HG03565 (cell line): ENCODE data around the gene FOS.
"Not testable (repeated sequence)": the region's sequence is repeated elsewhere in the genome, so short reads cannot be mapped to it uniquely, and the experiment has no call there.

Experiments
- ATAC-seq: cut with Tn5 transposase; IDR thresholded peaks from one replicate; pipeline ENCODE4 v1.9.1; 2021; ENCODE audit warnings: mild to moderate bottlenecking, moderate library complexity; ENCODE audit not compliant: unreplicated experiment

FOS gene

DNA sequence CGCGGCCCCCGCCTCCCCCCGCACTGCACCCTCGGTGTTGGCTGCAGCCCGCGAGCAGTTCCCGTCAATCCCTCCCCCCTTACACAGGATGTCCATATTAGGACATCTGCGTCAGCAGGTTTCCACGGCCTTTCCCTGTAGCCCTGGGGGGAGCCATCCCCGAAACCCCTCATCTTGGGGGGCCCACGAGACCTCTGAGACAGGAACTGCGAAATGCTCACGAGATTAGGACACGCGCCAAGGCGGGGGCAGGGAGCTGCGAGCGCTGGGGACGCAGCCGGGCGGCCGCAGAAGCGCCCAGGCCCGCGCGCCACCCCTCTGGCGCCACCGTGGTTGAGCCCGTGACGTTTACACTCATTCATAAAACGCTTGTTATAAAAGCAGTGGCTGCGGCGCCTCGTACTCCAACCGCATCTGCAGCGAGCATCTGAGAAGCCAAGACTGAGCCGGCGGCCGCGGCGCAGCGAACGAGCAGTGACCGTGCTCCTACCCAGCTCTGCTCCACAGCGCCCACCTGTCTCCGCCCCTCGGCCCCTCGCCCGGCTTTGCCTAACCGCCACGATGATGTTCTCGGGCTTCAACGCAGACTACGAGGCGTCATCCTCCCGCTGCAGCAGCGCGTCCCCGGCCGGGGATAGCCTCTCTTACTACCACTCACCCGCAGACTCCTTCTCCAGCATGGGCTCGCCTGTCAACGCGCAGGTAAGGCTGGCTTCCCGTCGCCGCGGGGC lies at the start of gene FOS:
FOS (plus strand) TSS at position 407 of the 731 bp plus-strand sequence; CDS start at position 562, 155 bp downstream.
- peak; percentile 68 for ATAC-seq

DNA sequence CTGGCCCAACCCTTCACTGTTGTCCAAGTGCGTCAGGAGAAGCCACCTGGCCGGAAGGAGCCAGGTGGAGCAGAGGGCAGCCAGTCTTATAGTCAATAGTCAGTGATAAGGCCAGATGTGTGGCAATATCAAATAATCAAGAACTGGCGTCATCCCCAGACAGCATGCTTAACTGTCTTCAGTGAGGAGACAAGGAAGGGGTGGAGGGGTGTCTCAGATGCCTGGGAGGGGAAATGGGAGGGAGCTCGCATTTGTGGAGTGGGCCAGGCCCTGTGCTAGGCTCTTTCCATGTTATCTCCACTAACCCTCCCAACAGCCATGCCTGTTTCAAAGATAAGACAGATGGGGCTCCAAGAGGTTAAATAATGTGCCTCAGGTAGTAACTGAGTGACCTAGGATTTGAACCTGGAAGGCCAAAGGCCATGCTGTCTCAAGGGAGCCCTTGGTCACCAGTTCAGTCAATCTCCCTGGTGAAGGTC lies 48.9 kb upstream of the FOS start:
- ATAC-seq, result no peak

DNA sequence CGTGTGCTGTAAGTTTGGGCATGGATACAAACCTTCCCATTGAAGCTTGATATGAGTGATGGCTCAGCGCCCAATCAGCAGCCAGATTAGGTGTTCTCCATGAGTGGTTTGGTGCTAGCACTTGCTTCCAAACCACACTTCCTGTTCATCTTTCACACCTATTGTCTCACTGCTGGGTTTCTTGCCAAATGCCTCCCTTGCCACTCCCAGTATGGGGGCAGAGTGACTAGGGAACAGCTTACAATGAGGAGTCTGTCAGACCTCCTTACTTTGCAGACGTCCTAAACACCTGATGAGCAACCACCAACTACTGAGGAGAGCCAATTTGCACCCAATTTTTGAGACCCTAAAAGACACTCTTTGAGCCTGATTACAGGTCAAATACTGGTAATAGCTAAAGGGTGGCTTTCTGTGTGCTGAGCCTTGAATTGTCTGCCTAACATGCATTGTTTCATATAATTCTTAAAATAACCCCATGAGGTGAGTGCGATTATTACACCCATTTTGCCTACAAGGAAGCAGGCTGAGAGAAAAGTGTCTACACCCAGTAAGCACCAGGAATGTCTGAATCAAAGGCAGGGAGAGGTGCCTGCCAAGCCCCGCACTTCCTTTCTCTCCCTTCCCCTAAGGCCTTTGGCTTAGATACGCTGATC lies 48.4 kb upstream of the FOS start:
- ATAC-seq, result peak; percentile 43

DNA sequence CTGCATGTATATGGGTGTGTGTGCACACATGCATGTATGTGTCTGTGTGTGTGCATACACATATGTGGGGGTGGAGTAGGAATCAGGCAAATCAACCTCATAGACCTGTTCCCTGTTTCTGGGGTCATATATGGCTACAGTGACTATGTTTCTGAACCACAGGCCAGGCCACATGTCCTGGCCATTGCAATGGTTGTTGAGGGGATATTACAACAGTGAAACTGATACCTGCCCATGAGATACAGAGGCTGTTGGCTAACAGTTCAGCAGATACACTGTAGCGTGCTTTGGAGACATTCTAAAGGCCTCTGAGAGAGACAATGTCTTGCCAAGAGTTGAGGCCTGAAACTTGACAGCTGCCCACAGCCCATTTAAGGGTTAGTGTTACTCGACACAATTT lies 47.3 kb upstream of the FOS start:
- peak; percentile 50 for ATAC-seq

DNA sequence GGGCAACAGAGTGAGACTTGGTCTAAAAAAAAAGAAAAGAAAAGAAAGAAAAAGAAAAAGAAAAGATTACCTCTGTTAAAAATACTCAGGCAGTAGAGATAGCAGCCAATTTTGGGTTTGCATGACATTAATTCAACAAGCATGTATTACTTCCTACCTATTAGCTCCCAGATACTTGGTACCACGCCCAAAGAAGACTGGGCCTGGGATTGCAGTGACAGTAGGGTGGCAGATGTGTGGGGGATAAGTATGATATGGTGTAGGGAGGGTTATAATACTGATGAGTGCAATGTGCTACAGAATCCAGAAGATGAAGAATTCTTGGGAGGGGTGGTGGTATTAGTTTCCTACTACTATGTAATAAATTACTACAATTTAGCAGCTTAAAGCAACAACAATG lies 46.4 kb upstream of the FOS start:
- no peak for ATAC-seq

DNA sequence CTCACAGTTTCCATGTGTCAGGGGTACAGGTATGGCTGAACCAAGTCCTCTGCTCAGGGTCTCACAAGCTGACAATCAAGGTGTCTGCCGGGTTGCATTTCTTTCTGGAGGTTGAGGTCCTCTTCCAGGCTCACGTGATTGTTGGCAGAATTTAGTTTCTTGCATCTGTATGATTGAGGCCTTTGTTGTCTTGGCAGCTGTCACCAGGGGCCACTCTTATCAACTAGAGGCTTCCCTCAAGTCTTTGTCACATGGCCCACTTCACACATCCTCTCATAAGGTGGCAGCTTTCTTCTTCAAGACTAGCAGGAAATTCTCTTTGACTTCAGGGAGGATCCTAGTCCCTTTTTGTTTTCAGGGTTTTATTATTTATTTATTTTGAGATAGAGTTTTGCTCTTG lies 46.0 kb upstream of the FOS start:
- no peak for ATAC-seq

DNA sequence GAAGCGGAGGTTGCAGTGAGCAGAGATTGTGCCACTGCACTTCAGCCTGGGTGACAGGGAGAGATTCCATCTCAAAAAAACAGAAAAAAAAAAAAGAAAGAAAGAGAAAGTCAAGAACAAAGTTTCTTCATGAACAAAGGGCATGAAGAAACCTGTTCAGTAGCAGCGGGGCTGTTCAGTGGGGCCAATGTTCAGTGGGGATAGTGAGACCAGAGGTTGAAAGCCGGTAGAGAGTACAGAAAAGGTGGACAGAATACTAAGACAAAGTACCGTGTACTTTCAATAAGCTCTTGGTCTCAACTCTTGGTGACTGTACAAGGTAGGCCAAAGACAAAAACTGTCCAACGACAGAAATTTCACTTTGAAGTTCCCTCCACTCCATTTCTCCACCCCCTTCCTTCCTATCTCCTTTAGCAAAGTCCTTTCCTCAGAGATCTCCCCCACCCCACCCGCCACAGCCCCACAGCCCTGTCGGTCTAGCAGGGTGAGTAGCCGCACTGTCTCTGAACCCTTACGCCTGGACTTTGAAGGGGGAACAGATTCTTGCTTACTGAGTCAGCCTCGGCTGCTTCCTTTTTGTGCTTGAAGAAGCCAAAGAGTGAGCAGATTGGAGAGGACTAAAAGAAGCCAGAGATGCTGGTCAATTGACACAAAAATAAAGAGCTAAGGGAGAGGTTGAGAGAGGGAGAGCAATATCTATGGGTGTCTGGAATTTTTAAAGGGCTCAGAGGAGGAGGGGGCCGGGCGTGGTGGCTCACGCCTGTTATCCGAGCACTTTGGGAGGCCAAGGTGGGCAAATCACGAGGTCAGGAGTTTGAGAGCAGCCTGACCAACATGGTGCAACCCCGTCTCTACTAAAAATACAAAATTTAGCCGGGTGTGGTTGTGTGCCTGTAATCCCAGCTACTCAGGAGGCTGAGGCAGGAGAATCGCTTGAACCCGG lies 44.2 kb upstream of the FOS start:
- no peak for ATAC-seq

DNA sequence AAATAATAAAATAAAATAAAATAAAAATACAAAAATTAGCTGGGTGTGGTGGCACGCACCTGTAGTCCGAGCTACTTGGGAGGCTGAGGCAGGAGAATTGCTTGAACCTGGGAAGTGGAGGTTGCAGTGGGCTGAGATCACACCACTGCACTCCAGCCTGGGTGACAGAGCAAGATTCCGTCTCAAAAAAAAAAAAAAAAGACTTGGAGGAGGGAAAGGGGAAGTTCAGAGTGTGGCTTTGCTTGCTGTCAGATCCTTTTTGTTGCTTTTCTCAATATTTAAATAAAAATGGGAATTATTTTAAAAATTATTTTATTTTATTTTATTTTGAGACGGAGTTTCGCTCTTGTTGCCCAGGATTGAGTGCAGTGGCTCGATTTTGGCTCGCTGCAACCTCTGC lies 43.4 kb upstream of the FOS start:
- ATAC-seq, result not testable (repeated sequence)

DNA sequence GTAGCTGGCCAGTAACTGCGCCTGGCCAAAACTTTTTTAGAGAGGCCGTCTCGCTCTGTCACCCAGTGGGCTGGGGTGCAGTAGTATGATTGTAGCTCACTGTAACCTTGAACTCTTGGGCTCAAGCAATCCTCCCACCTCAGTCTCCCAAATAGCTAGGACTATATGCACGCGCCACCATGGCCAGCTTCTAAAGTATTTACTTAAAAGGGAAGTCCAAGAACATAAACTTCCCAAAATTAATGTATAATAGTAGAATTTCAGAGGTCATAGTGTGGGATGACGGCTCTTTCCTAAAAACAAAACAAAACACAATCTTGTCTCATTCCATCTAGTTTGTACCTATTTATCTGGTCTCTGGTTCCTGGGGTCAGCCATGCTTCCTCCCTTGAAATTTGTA lies 42.2 kb upstream of the FOS start:
- ATAC-seq, result no peak

DNA sequence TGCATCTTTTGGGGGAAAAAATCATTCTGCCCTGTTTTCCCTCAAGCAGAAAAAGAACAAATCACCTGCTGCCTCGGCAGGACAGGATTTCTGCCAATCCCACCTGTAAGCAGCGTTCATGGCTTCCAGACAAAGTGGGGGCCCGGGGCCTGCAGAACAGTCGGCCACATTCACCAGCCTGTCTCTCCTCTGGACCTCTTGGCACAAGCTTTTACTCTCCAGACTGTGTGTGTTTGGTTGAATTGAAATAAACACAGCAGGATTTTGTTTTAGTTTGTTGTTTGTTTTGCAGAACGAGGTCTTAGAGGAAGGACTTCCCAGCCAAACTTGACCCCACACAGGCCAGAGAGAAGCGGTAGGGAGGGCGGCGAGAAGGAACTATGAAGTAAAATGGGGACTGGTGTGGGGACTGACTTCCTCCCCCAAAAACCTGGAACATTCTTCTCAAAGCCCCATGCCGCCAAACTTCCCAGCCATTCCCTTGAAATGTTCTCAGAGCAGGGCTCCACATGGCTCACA lies 41.7 kb upstream of the FOS start:
- ATAC-seq, result no peak

DNA sequence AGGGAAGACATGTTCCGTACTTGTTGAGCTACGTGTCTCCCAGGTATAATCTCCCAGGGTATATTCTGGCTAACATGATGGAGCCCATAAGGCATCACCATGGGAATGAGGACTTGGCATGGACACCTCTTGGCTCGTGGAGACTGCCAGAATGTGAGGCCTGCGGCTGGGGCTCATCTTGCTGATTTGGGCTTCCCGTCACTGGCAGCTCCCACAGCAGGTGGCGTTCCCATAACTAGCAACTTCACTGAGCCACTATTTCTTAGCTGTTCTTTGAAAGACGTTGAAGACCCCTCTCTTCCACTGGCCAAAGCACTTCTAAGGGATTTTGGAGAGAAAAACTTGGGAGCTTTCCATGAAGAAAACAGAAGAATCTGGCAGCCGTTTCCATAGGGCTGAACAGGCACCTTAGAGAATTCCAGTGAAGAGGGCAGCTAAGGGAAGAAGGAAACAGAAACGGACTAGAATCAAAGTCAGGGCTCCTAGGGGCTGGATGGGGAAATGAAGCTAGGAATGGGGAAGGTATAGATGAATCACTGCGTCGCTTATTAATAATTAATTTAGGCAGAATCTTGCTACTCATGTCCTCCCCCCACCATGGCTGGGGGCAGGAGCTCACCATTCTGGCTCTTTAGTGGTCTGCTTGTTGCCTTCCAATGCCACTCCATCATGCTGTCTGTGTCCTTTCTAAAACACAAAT lies 39.7 kb upstream of the FOS start:
- no peak for ATAC-seq

DNA sequence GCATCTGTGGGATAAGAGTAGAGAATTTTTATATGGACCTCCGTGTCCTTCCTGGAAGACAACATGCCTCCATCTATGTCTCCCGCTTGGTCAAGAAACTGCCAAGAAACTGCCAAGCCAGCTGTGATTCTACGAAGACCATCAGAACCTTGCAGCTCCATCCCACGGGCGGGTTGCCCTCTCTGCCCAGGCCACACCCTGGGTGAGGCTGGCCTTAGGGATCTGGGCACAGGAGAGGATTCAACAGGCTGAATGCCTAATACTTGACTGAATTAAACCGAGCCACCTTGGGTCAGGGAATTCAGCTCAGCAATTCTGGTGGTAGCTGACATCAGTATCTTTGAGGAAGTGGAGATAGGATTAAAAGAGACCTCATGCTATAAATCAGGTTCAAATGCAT lies 37.8 kb upstream of the FOS start:
- no peak for ATAC-seq

DNA sequence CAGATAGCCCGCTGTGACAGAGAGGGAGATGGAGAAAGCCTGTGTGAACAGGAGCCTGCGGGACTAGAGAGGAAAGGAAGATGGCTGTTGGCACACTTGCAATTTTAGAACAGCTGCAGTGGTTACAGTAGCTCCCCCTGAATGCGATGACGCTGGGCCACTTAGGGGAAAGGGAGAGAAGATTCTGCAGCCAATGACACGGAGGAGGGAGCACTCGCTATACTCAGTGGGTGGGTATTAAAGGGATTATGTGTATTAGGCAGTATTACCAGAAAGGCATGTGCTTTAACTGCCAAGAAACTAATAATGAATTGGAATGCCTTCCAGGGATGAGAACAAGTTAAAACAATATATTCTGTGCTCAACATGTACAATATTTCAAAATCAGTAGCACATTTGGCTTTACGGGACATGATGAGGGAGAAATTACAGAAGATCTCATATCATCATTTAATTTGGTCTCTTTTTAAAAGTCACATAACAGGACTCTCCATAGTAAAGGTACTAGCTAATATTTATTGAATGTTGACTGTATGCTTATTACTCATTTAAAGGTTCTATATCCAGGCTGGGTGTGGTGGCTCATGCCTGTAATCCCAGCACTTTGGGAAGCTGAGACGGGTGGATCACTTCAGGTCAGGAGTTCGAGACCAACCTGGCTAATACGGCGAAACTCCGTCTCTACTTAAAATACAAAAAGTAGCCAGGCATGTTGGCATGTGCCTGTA lies 35.9 kb upstream of the FOS start:
- no peak for ATAC-seq

DNA sequence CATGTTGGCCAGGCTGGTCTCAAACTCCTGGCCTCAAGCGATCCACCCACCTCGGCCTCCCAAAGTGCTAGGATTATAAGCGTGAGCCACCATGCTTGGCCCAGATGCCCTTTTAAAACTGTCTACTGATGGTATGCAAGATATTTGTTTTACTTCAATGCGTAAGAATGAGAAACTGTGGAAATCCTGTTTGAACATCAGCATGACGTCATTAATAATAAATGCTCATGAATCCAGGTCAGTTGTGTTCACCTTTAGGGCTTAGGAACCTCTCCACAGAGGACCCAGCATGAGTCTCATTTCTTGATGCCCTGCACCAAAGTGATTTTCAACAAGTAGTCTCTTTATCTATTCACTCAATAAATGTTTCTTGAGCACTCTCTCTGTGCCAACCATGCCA lies 34.5 kb upstream of the FOS start:
- no peak for ATAC-seq

DNA sequence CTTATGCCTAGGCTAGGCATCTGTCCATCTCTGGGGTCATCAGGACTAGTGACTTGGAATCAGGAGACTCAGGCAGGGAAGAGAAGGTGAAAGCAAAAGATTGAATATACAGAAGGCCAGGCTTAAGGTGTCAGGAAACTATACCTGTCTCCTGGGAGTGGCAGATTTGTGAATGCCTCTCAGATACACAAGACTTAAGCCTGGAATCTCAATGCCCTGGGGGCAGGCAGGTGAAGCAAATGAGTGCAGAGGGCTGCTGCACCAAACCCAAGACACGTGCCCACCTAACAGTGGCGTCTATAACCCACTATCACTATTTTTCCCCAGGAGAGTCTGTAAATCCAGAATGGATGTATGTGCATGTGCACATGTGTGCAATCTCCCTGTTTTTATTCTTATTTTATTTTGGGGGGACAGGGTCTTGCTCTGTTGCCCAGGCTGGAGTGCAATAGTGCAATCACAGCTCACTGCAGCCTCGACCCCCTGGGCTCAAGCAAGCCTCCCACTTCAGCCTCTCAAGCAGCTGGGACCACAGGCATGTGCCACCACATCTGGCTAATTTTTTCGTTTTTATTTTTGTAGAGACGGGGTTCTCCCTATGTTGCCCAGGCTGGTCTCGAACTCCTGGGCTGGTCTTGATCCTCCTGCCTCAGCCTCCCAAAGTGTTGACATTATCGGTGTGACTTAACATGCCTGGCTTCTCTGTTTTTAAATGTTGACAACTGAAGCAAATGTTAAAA lies 31.9 kb upstream of the FOS start:
- ATAC-seq, result no peak

DNA sequence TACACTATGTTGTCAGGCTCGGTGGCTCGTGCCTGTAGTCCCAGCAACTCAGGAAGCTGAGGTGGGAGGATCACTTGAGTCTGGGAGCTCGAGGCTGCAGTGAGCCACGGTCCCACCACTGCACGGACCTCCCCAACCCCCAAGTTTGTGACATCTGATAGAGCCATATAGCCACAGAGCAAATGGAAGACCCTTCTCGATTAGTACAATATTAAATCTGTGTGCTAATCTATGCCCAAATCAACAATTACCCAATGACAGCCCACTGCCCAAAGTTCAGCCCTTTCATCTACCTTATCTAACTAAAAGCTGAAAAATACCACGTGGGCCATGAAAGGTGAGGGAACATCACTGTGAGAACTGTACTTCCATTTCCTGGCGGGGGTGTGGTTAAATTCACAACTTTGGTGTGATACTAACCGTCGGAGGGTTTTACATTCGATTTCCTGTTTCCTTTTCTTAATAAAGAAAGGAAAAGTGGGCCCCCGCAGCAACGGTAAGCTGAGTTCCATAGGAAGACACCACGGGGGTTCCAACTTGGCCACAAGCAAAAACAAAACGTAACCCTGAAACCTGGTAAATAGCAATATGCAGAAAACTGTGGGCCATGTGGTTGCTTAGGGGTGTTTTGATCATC lies 31.2 kb upstream of the FOS start:
- ATAC-seq, result no peak

DNA sequence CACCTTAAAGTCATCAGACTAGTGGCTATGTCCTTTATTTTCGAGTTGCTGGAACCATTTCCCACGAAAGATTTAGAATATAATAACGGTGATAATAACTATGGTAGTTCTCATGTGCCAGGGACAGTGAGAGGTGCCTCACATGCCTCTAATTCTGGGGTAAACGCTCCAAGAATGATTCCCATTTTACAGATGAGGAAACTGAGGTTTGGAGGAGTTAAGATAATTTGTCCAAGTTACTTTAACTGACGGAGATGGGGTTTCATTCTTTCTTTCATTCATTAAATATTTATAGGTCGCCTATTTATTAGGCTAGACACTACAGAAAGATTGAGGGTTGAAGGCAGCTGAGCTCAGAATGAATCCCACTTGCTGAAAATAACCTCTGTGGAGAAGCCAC lies 30.7 kb upstream of the FOS start:
- ATAC-seq, result no peak

DNA sequence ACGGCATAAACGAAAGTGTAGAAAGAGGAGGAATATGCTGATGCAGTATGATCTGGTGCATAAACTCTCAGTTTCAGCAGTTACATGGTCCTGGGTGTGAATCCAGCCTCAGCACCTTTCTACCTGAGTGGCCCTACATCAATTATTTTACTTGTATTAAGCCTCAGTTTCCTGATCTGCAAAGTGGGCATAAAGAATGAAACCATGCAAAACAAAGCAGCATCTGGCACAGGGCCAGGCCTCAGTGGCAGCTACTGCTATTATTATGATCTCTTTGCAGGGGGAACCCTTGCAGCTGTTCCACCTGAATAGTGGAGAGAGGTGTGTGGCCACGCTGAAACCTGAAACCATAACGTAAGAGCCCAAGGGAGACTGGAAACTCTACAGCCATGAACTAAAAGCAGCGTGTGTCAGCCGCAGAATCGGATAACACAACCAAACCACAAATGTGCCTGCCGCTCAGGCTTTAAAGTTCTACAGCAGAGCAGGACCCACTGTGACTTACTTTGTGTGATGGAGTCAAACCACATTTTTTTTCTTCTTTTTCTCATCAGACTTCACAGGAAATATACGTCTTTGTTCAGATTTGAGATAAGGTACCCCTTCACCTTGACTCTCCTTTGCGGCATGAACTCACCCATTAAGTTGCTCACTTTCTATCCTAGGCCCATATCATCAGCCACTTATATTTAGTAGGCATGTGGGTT lies 29.2 kb upstream of the FOS start:
- ATAC-seq, result peak; percentile 80
